ENCODE measurements around the gene CDC14B.
"Not testable (repeated sequence)": the region's sequence is repeated elsewhere in the genome, so short reads cannot be mapped to it uniquely, and the experiment has no call there.

DNA sequence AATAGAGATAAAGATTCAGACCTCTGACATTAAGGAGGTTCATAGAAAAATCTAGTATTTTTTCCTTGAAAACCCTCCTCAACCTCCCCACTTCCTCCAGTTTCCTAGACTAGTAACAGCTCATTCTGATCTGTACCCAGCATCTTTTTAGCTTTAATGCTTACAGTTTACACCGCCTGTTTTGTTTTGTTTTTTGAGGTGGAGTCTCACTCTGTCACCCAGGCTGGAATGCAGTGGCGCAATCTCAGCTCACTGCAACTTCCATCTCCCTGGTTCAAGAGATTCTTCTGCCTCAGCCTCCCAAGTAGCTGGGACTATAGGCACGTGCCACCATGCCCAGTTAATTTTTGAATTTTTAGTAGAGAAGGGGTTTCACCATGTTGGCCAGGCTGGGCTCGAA is 5.0 kb downstream of the CDC14B start:
- TF ChIP-seq EZH2 (IDR thresholded peaks at IDR 0.05; ENCODE audit: borderline replicate concordance, insufficient read depth, low read length, poor library complexity, severe bottlenecking); REST (IDR thresholded peaks at IDR 0.05; ENCODE audit: borderline replicate concordance); CTCF (IDR thresholded peaks at IDR 0.05; ENCODE audit: poor library complexity, severe bottlenecking); EP300 (conservative IDR thresholded peaks at IDR 0.05; ENCODE audit: poor library complexity, severe bottlenecking); POLR2AphosphoS5 (IDR thresholded peaks at IDR 0.05); TAF1 (IDR thresholded peaks at IDR 0.05; ENCODE audit: low read depth): not testable (repeated sequence)

Data from neural cell (in vitro differentiated cells).